HepG2 (cell line): ENCODE results near the gene ZNF821. TPM values are rescaled to one million over a fixed set of nuclear protein-coding genes. Genes with fewer than 3 reads are reported as not detected.
A peak's percentile ranks its signal among the peaks of the same experiment; 100 is the strongest.

Experiments used
- BATF2 ChIP-seq: sonication (generic); formaldehyde crosslinking; IDR thresholded peaks from 2 replicates; pipeline ENCODE4 v1.8.0; 2022; ENCODE audit warnings: mild to moderate bottlenecking, missing genetic modification reagents, moderate library complexity
- CCDC6 ChIP-seq: sonication (generic); formaldehyde crosslinking; IDR thresholded peaks from 2 replicates; pipeline ENCODE4 v1.8.1; 2022; ENCODE audit warnings: mild to moderate bottlenecking, missing genetic modification reagents, moderate library complexity
- ELF3 ChIP-seq: IDR thresholded peaks from 2 replicates; pipeline ENCODE4 v1.6.1; 2016; ENCODE audit warnings: missing genetic modification reagents, missing compliant biosample characterization
- FOSL2 ChIP-seq: sonication (generic); formaldehyde crosslinking; IDR thresholded peaks from 2 replicates; pipeline ENCODE4 v1.4.0; 2020; ENCODE audit warnings: missing genetic modification reagents
- FOXA3 ChIP-seq: IDR thresholded peaks from 2 replicates; pipeline ENCODE4 v1.6.1; 2016; ENCODE audit warnings: missing genetic modification reagents, missing compliant biosample characterization
- FOXO1 ChIP-seq: sonication (generic); formaldehyde crosslinking; IDR thresholded peaks from 2 replicates; pipeline ENCODE4 v1.4.0; 2020; ENCODE audit warnings: missing genetic modification reagents
- HINFP ChIP-seq: sonication (generic); formaldehyde crosslinking; IDR thresholded peaks from 2 replicates; pipeline ENCODE4 v1.4.0; 2020; ENCODE audit warnings: low read depth, mild to moderate bottlenecking, missing genetic modification reagents
- HNRNPLL ChIP-seq: fragments of 200-400 bp; formaldehyde crosslinking; IDR thresholded peaks from 2 replicates; pipeline ENCODE4 v1.6.1; 2017; ENCODE audit warnings: mild to moderate bottlenecking, low read depth, low read length; ENCODE audit not compliant: poor library complexity, severe bottlenecking
- LCORL ChIP-seq, 2 experiments: fragments of 450-650 bp in 1 of 2; sonication (generic) in 1 of 2; formaldehyde crosslinking in 1 of 2; IDR thresholded peaks; 2 replicates each; pipeline versions ENCODE4 v1.5.0 to v1.6.1; 2017 to 2020; ENCODE audit warnings: antibody characterized with exemption in 1 of 2, missing genetic modification reagents in 1 of 2
- MIER2 ChIP-seq: IDR thresholded peaks from 2 replicates; pipeline ENCODE4 v1.6.1; 2016; ENCODE audit warnings: missing biosample characterization, missing genetic modification reagents
- MXI1 ChIP-seq: IDR thresholded peaks from 3 replicates; pipeline ENCODE4 v1.6.1; 2012; ENCODE audit warnings: low read depth, low read length, inconsistent platforms, borderline replicate concordance
- PITX1 ChIP-seq: sonication (generic); formaldehyde crosslinking; IDR thresholded peaks from 2 replicates; pipeline ENCODE4 v1.5.1; 2020; ENCODE audit warnings: mild to moderate bottlenecking, missing genetic modification reagents
- REST ChIP-seq, 2 experiments: IDR thresholded peaks; 2 replicates each; pipeline ENCODE4 v1.6.1; 2011 to 2012; ENCODE audit warnings: low read length in 2 of 2, borderline replicate concordance in 1 of 2, low read depth in 1 of 2, mild to moderate bottlenecking in 1 of 2, moderate library complexity in 1 of 2
- SAP130 ChIP-seq: IDR thresholded peaks from 2 replicates; pipeline ENCODE4 v1.6.1; 2016; ENCODE audit warnings: low read depth
- SNAPC2 ChIP-seq: sonication (generic); formaldehyde crosslinking; IDR thresholded peaks from 2 replicates; pipeline ENCODE4 v1.8.1; 2022; ENCODE audit warnings: mild to moderate bottlenecking, missing genetic modification reagents
- TEF ChIP-seq: sonication (generic); formaldehyde crosslinking; IDR thresholded peaks from 2 replicates; pipeline ENCODE4 v1.5.0; 2020; ENCODE audit warnings: missing genetic modification reagents
- TFAP4 ChIP-seq: sonication (generic); IDR thresholded peaks from 2 replicates; pipeline ENCODE4 v1.6.1; 2016; ENCODE audit warnings: low read depth, borderline replicate concordance
- XRCC5 ChIP-seq: fragments of 200-400 bp; formaldehyde crosslinking; optimal IDR thresholded peaks from 2 replicates; pipeline ENCODE3; 2017; ENCODE audit warnings: mild to moderate bottlenecking, low read length
- ZNF576 ChIP-seq: sonication (generic); formaldehyde crosslinking; IDR thresholded peaks from 2 replicates; pipeline ENCODE4 v1.4.0; 2020; ENCODE audit warnings: mild to moderate bottlenecking, missing genetic modification reagents
- ZNF616 ChIP-seq: sonication (generic); formaldehyde crosslinking; IDR thresholded peaks from 2 replicates; pipeline ENCODE4 v1.5.0; 2020; ENCODE audit warnings: low read depth, mild to moderate bottlenecking, missing genetic modification reagents
- polyA plus RNA-seq, 8 experiments: library from polyadenylated mRNA; depleted of rRNA in 3 of 8; stranded (reverse) in 7 of 8; unstranded in 1 of 8; fragments of >200 nt; fragmentation: Illumina TruSeq in 4 of 8; extraction: Trizol in 4 of 8; gene quantifications; 2 replicates each; pipeline versions ENCODE4 v1.2.1 to v1.2.3, GENCODE V29; 2011 to 2016; ENCODE audit warnings: low read depth in 4 of 8, missing spikeins in 1 of 8, mixed read lengths in 1 of 8; ENCODE audit not compliant: insufficient read depth in 1 of 8
- total RNA-seq, 5 experiments: library from RNA; depleted of rRNA; stranded (reverse); fragments of >200 nt; fragmentation: Illumina TruSeq; extraction: Trizol; gene quantifications; 2 replicates each; pipeline ENCODE4 v1.2.3, GENCODE V29; 2016; ENCODE audit warnings: low read depth in 1 of 5
- TF ChIP-seq, protein P1 (sequence below): sonication (generic); formaldehyde crosslinking; IDR thresholded peaks from 2 replicates; pipeline ENCODE4 v1.5.0; 2020; ENCODE audit warnings: mild to moderate bottlenecking, missing genetic modification reagents

The ZNF821 gene
- total and polyA plus RNA-seq, 2 of the 13 experiments (the other 11 are each of a cell fraction or from before 2014, with no cell fraction given), result 7.0 to 9.1 TPM

- TF ChIP-seq, protein P1, sequence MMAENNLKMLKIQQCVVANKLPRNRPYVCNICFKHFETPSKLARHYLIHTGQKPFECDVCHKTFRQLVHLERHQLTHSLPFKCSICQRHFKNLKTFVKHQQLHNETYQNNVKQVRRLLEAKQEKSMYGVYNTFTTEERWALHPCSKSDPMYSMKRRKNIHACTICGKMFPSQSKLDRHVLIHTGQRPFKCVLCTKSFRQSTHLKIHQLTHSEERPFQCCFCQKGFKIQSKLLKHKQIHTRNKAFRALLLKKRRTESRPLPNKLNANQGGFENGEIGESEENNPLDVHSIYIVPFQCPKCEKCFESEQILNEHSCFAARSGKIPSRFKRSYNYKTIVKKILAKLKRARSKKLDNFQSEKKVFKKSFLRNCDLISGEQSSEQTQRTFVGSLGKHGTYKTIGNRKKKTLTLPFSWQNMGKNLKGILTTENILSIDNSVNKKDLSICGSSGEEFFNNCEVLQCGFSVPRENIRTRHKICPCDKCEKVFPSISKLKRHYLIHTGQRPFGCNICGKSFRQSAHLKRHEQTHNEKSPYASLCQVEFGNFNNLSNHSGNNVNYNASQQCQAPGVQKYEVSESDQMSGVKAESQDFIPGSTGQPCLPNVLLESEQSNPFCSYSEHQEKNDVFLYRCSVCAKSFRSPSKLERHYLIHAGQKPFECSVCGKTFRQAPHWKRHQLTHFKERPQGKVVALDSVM, result 0 out of 2 replicates have a peak, but pooled peaks have one; percentile 48
- TF ChIP-seq HNRNPLL (no peak), FOXA3 (CRISPR knock-in tag) (peak; percentile 78), PITX1 (no peak), ZNF616 (no peak), SNAPC2 (no peak), CCDC6 (CRISPR knock-in tag) (no peak), TFAP4 (no peak), XRCC5 (no peak), HINFP (CRISPR knock-in tag) (no peak), ELF3 (CRISPR knock-in tag) (peak; percentile 64), MIER2 (CRISPR knock-in tag) (no peak), BATF2 (CRISPR knock-in tag) (no peak), SAP130 (CRISPR knock-in tag) (peak; percentile 42; the same call in 1 of the 2 replicates), MXI1 (no peak), FOSL2 (peak; percentile 46), ZNF576 (CRISPR knock-in tag) (no peak), FOXO1 (CRISPR knock-in tag) (no peak), REST (IDR thresholded peaks at IDR 0.05; ENCODE audit: borderline replicate concordance in 1 of 2, low read depth in 1 of 2, low read length in 2 of 2) (no peak), LCORL (IDR thresholded peaks at IDR 0.05) (no peak), LCORL (CRISPR knock-in tag; IDR thresholded peaks at IDR 0.05) (no peak), TEF (CRISPR knock-in tag) (no peak)
These were observed 1.3 kb upstream of the ZNF821 start (continued) for GRCh38 chr16:71885261-71885650.
